SW 1271 (cell line): ENCODE data around the gene FBP1.
"Not testable (repeated sequence)": the region's sequence is repeated elsewhere in the genome, so short reads cannot be mapped to it uniquely, and the experiment has no call there.

ENCODE experiments used
- DNase-seq, 2 experiments: peaks; one replicate each; lab custom pipeline; 2025; lab: John Stamatoyannopoulos, UW

FBP1 gene

GRCh38 chr9:94613003-94613402 is 26.3 kb downstream of the FBP1 start:
- no peak for DNase-seq

- no peak for DNase-seq
Observed at GRCh38 chr9:94612071-94612470, 27.2 kb downstream of the FBP1 start.

- DNase-seq: no peak
Observed at GRCh38 chr9:94611638-94612068, 27.7 kb downstream of the FBP1 start.

GRCh38 chr9:94610181-94610606 is 29.1 kb downstream of the FBP1 start:
- no peak for DNase-seq

DNA sequence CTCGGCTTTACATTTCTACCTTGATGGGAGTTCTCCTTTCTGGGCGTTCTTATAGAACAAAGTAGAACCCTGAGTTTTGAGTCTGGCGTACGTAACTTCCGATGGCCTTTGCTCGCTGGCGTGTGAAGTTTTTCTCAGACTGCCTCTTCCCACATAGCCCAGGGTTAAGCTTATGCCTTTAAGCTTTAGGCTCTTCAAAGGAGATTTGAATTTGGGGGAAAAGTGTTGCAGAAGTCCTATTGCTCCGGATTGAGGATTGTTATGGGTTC is 32.0 kb downstream of the FBP1 start:
- no peak for DNase-seq

DNA sequence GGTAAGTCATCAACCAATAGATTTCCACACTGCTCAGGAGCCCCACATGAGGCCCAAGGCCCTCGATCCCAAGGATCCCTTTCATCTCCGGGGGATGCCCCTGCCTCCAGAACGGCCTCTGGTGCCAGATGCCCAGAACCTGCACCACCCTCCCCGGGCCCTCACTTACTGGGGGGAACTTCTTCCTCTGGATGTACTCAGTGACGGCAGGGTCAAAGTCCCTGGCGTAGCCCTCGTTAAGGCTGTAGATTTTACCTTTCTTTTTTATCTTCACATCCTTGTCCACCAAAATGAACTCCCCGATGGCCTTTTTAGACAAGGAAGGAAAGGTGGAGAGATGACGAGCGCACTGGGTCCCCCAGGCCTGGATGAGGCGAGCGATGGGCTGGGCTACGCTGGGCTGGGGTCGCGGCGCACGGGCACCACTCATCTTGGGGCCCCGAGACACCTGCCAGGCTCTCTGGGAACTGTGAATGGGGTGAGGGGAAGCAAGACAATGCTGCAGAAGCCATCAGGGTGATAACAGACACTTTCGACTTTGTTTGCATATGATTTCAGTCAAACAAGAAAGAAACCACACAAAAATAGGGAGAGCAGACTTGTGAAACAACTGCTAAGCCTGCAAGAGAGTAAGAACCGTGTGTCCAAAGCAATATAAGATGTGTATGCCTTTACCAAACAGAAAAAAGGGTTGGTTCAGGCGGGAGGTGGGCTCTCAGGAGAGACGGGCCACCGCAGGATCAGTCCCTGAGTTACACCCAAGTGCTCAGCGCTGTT is 32.5 kb downstream of the FBP1 start:
- DNase-seq: no peak

DNA sequence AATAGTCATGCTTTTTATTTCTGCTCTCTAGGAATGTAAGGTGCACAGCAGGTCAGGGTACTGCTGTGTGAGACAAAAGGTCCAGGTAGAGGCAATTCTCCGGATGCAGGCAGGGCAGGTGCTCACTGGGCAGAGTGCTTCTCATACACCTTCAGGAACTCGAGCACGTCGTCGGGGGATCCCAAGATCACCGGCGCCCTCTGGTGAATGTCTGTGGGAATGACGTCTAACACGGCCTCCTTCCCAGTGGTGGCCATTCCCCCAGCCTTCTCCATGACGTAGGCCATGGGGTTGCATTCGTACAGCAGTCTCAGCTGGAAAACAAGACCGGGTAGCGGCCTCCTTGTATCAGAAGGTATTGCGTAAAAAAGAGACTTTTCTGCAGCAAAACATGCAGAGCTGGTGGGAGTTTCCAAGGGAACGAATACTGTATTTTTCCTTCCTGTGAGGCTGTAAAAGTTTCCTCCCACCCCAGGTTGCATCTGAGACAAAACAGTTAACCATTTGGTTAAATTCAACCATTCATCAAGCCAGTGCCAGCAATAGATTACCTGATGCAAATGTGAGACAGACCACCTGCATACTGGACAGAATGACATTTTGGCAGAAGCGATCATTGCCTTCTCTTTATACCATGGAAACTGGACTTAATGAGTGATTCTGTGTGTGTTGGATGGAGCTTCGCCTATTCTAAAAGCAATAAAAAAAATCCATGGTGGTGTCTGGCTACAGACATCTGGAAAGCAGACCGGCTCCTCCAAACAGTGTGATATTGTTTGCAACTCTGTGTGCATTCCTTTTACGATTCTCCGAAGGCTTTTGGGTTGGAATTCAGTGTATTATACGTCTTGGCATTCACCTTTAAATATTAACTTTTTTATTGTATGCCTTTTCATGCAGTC is 35.8 kb downstream of the FBP1 start:
- DNase-seq: peak in 1 of 2 experiments; percentile 37

DNA sequence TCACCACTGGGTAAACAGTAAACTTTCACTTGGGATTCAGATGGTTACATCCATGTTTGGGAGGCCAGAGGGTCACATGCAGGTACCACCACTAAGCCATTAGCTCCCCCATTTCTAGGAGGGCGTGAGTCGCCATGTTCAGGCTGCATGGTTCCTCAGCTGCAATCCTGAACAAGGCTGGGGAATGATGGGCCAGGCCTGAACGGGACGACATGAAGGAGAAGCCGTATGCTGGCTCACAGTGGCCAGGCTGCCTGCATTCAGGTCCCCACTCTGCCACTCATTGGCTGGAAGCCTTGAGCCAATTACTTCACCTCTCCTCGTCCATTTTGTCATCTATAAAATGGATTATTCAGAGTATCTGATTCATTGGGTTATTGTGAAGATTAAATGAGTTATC is 36.7 kb downstream of the FBP1 start:
- DNase-seq: no peak

- no peak for DNase-seq
Observed at GRCh38 chr9:94600715-94601114, 38.6 kb downstream of the FBP1 start.

- DNase-seq: no peak
Observed at GRCh38 chr9:94600258-94600657, 39.1 kb downstream of the FBP1 start.

GRCh38 chr9:94599102-94599501 is 40.2 kb downstream of the FBP1 start:
- DNase-seq: no peak

DNA sequence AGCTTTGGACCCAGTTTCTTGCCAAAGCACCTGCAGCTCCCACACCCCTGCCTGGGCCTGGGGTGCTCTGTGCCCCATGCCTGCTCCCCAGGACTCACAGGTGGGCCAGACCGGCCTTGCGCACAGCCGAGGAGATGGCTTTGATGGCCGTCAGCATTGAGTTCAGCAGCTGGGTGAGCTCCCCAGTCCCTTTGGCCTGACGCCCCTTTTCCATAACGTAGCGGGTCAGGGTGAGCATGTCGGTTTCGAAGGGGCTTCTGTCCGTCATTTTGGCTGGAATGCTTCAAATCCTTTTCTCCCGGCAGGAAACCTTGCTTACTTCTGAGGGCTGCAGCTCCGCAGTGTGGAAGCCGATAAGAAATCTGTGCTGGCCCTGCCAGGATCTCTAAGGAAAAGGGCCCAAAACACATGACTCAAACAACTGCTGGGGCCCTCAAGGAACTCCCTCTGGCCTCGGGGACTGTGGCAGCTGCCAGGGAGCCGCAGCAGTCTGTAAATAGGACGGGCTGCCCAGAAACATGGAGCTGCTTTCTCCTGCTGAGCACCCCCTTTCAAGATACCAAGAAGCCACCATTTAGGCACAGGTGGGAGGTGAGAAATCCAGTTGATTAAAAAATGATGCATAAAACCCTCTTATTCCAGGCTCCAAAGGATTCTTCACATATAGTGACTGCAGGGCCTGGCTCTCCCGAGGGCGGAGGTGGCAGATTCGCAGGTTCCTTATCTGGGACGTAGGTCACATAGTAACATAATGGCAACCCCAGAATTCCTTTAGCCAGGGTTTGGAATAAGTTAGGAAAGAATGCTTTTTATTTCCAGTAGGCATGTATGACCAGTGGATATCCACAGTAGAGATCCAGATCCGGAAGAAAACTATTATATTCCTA is 45.6 kb downstream of the FBP1 start, which contains the start of gene FBP2:
Gene FBP2, minus strand, starts transcription at position 366 of the 887 bp plus-strand sequence. Its CDS starts 98 bp downstream, at position 268.
- DNase-seq: no peak

DNA sequence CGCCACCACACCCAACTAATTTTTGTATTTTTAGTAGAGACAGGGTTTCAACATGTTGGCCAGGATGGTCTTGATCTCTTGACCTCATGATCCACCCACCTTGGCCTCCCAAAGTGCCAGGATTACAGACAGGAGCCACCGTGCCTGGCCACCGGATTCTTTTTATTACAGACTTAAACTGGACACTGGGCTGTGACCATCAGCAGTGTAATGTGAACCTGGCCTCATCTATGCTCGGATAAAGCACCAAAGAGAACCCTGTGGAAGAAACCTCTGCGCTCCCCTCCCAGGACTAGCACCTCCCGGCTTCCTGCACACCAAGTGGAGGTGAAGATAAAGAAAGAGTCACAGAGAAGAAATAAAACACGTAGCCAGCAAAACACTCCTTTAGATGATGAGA is 46.6 kb downstream of the FBP1 start:
- DNase-seq: not testable (repeated sequence)

GRCh38 chr9:94591876-94592275 is 47.4 kb downstream of the FBP1 start:
- no peak for DNase-seq

GRCh38 chr9:94591046-94591545 is 48.2 kb downstream of the FBP1 start:
- DNase-seq: not testable (repeated sequence)

DNA sequence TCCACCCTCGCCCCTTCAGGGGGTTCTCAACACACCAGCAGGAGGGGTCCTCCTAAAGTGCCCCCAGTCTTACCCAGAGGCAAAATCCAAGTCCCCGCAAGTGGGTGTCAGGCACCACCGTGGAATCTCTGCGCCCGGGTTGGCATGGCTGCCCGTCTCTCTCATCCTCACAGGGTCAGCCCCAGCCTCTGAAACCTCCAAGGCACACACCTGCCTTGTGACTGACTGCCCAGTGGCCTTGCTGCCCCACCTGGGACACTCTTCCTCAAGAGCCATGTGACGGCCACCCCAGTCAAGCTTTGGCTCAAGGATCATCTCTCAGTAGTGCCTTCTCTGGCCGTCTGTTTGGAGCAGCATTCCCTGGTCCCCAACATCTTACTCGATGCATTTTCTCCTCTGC is 50.6 kb downstream of the FBP1 start:
- DNase-seq: no peak

- no peak for DNase-seq
Observed at GRCh38 chr9:94586814-94587213, 52.5 kb downstream of the FBP1 start.

- no peak for DNase-seq
Observed at GRCh38 chr9:94586316-94586715, 53.0 kb downstream of the FBP1 start.

DNA sequence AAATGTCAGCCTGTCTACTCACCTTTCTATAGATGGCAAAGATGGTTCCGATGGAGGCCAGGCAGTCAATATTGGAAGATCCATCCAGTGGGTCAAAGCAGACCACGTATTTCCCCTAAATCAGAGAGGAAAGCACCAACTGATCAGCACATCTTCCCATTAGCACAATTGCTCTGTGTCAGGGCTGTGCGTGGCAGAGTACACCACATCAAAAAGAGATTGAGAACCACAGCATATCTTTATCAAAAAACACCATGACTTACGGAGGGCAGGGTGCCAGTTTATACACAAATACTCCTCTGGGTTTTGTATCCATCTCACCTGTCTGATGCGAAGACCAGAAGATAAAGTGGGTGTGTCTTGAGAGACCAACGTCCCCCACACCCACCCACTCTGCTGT is 54.8 kb downstream of the FBP1 start:
- DNase-seq: no peak

DNA sequence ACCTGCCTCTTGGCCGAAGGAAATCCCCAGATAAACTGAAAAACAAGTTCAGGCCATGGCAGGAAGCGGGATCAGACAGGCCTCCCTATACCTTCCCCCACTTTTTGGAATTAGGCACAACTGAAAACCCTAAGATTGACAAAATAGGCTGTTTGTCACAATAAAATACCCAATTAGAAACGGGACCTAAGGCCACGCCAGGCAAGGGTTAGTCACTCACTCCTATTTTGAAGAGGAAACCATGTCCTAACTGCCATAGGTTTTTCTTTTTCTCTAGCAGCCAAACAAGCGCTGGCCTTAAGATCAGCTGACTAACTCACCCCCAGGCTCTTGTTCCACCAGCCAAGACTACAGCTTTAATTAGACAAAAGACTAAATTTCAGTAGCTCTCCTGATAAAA is 57.6 kb downstream of the FBP1 start:
- no peak for DNase-seq

DNA sequence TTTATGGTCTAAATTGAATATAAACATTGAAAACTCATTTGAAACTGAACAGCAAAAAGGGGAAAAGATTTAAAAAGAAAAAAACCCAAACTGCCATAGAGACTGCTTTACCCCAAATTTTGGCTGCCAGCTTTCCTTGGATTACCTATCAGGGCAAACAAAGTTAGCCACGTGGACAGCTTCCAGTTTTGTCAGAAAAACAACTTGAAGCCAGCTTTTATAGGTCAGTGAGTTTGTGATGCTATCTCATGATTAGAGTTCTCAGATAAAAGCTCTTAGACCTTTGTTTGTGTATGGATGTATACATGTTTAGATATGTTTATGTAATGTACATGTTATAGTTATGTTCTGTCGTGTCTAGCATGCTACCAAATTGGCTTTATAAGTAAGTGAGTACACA is 61.7 kb downstream of the FBP1 start:
- DNase-seq: no peak

DNA sequence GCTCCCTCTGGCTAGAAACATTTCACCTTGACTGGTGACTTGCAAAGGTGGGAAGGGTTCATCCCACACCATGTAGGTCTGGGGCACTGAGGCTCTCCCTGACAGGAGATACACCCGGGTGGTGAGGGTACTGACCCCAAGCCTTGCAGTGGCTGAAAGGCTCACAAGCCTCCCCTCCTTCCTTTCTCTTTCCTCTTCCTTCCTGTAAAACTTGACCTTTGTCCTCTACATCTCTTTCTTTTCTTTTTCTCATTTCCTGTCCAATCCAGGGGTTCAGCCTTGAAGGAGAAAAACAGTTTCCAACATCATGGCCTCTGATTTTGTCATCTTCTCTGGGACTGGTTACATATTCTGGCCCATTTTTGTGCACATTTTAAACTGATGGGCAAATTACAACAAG is 62.3 kb downstream of the FBP1 start:
- DNase-seq: no peak
